Fibroblast of villous mesenchyme (primary cell): Measurements from ENCODE around the gene ALK. TPM values are rescaled to one million over a fixed set of nuclear protein-coding genes. Genes with fewer than 3 reads are reported as not detected.

ENCODE experiments used
- DNase-seq: peaks from one replicate; pipeline ENCODE4 v3.0.0-alpha.2; 2010; ENCODE audit warnings: low read depth
- H3K4me3 ChIP-seq: 2 replicates; pipeline ENCODE4 v1.5.1; 2011; ENCODE audit warnings: low read depth, mild to moderate bottlenecking, low read length
- total RNA-seq: library from RNA; depleted of rRNA; stranded (reverse); fragments of >200 nt; gene quantifications from 2 replicates; pipeline ENCODE4 v1.2.3, GENCODE V29; 2012
- TF ChIP-seq, protein P1 (sequence below): IDR thresholded peaks from 2 replicates; pipeline ENCODE4 v1.5.1; 2012; ENCODE audit warnings: low read depth, mild to moderate bottlenecking, low read length; ENCODE audit not compliant: insufficient read depth

The ALK gene
- total RNA-seq, 1 donor = not detected

DNA sequence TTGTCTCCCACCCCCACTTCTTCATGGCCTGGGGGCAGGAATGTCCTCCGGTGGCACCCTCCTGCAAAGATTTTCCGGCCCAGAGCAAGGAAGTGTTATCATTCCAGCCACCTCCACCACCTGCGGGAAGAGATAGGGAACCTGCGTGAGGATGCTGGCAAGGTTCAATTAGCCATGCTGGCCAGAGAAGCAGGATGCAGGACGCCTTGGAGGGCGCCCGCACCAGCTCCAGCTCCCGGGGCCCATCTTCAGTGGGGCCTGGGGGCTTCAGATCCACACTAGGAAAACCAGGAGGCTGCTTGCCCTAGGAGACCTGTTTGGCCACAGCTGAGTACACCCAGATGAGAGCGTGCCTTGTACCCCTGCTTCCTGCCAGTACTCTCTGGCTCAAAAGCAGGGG lies 692.4 kb downstream of the ALK start:
- H3K4me3 ChIP-seq = no peak overlapping the region
- TF ChIP-seq, protein P1, sequence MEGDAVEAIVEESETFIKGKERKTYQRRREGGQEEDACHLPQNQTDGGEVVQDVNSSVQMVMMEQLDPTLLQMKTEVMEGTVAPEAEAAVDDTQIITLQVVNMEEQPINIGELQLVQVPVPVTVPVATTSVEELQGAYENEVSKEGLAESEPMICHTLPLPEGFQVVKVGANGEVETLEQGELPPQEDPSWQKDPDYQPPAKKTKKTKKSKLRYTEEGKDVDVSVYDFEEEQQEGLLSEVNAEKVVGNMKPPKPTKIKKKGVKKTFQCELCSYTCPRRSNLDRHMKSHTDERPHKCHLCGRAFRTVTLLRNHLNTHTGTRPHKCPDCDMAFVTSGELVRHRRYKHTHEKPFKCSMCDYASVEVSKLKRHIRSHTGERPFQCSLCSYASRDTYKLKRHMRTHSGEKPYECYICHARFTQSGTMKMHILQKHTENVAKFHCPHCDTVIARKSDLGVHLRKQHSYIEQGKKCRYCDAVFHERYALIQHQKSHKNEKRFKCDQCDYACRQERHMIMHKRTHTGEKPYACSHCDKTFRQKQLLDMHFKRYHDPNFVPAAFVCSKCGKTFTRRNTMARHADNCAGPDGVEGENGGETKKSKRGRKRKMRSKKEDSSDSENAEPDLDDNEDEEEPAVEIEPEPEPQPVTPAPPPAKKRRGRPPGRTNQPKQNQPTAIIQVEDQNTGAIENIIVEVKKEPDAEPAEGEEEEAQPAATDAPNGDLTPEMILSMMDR = no peak
- DNase-seq = no peak

DNA sequence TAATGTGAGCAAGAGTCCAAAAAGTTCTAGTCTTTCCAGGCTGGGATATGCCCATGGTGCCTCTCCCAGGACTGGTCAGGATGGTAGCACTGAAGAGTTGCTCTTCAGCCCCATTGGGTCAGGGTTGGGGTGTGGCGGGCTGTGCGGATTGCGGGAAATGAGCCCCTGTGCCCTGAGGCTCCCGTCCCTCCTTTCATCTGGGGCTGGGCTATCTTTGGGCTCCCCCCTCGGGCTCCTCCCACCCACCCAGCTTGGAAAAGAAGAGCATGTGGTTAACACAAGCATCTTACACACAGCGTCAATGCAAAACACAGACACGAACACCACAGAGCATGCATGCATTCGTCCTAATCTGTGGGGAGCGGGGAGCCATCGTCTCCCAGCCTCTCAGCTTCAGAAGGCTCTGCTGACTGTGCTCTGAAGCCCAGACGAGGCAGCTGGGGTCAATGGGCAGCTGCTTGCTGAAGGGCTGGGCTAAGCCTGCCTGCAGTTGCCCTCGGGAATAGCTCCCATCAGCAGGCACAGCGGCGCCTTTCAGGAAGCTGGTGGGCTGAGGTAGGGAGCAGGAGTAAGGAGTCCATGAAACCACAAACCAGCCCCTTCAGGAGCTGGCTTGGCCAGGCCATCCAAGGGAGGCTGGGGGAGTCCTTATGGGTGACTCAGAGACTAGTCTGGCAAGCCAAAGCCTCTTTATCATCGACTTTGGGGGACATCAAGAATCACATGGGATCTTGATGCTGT lies 693.3 kb downstream of the ALK start:
- DNase-seq = peak; percentile 3
- TF ChIP-seq, protein P1 = no peak
- H3K4me3 ChIP-seq = no peak overlapping the region

DNA sequence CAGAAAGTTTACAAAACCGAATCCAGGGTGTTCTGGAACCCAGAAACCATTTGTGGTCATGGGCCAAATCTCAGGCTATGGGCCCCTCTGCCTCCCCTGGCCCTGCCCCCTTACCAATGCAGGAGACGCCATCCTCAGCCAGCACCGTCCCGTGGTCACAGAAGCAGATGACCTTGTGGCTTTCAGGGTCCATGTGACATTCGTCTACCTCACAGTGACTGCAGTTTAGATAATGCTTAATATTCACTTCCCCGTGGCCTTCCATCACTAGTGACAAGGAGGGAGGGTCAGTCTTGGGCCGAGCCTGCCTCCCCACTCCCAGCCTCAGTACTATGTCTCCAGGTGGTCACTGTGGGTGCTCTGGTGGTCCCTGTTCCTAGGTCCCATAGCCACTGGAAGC lies 694.6 kb downstream of the ALK start:
- TF ChIP-seq, protein P1 = no peak
- no peak overlapping the region for H3K4me3 ChIP-seq

DNA sequence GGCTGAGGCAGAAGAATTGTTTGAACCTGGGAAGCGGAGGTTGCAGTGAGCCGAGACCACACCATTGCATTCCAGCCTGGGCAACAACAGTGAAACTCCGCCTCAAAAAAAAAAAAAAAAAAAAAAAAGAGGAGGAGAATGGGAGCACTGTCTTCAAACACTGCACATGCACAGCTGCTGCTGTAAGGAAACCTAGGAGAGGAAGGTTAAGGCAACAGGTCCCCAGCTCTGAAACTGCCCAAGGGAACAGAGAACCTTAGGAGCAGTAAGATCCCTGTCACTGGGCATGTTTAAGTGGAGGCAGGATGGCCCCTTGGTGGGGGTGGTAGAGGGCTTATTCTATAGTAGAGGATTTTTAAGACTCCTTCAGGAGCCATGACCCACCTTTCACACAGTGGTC lies 695.0 kb downstream of the ALK start:
- TF ChIP-seq, protein P1 = no peak
- H3K4me3 ChIP-seq = no peak overlapping the region
- no peak for DNase-seq

More for the DNA sequence above, 694.6 kb downstream of the ALK start:
- DNase-seq = no peak

DNA sequence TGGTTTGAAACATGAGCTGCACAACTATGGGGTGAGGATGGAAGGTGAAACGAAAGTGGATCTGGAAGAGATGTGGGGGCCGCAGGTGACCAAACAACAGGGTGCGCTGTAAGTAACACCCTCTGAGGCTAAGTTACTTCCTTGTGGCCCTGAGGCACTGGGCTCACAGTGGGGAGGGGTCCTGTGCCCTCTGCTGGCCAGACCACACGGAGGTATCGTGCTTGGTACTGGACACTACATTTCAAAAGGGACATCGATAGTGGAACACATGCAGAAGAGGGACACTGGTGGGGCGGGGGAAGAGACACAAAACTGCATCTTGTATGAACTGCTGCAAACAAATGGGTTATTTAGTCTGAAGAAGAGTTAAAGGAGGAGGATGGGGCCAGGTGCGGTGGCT lies 695.6 kb downstream of the ALK start:
- TF ChIP-seq, protein P1 = no peak
- no peak for DNase-seq
- no peak overlapping the region for H3K4me3 ChIP-seq

DNA sequence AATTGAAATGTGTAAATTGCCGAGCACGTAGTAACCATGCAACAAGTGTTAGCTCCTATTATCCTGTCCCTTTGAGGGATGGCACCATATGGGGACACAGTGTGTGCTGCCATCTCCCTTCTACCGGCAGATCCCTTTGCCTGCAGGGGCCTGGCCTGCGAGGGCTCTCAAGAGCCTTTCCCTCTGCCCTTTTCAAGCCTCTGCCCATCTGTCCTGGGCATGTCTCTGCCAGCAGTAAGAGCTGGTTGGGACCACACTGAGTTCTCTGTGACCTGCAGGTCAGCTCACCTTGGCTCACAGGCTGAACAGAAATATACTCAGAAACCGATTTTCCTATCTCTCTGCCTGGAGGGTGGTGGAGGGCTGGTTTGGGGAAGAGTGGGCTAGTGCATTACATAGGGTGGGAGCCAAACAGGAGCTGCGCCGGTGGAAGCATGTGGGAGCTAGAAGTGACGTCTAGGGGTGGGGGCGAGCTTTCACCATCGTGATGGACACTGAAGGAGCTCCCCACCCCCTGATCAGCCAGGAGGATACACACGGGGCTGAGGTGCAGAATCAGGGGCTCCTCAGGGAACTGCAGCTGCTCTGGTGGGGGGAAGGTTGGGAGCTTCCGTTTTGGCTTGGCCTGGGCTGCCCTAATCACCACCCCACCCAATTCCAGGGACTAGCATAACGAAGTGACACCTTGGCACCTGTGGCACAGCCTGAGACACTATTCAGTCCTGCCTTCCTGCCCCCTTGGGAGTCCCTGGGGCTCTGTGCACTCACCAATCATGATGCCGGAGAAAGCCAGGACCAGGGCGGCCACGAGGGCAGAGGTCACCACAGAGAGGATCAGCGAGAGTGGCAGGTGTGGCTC lies 696.5 kb downstream of the ALK start:
- no peak for DNase-seq
- no peak overlapping the region for H3K4me3 ChIP-seq
- TF ChIP-seq, protein P1 = no peak
